SH-SY5Y (cell line): ENCODE data around the gene ACKR1.

Experiments
- GATA2 ChIP-seq: IDR thresholded peaks from 2 replicates; pipeline ENCODE4 v1.6.1; 2011; ENCODE audit warnings: mild to moderate bottlenecking, low read depth, low read length
- GATA3 ChIP-seq: IDR thresholded peaks from 2 replicates; pipeline ENCODE4 v1.6.1; 2011; ENCODE audit warnings: low read depth, mild to moderate bottlenecking, low read length, moderate library complexity

The ACKR1 gene, protein sequence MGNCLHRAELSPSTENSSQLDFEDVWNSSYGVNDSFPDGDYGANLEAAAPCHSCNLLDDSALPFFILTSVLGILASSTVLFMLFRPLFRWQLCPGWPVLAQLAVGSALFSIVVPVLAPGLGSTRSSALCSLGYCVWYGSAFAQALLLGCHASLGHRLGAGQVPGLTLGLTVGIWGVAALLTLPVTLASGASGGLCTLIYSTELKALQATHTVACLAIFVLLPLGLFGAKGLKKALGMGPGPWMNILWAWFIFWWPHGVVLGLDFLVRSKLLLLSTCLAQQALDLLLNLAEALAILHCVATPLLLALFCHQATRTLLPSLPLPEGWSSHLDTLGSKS

GRCh38 chr1:159204161-159205141 is at the start of gene ACKR1:
Gene ACKR1, plus strand, starts transcription at chr1:159204875. Its CDS starts 85 bp downstream, at chr1:159204960.
- TF ChIP-seq GATA3 (no peak), GATA2 (no peak)

DNA sequence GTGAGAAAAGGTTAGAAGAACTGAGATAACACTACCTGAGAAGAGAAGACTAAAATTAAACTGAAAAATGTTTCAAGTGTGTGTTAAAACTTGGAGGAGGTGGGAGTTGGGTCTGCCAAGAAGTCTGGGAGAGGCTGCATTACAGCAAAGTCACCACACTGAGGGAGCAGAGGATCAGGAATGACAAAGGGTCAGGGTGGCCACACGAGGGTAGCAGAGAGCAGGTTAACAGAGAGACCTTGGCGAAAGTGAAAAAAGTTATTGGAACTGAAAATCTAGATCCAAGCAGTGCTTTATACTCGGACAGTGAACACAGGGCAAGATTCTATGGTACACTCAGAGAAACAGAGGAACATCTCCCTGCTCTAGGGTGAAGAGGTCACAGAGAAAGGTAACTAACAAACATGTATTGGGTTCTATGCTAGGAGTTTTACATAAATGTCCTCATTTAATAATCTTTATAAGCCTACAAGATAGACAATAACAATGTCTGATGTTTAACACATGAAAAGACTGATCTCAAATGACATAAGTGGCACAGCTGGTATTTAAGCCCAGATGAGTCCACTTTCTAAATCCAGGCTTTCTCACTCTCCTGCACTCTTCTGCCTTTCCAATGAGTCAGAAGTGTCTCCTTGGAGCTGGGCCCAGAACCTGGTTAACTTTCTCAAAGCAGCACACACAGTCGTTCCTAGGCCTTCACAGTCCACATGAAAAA is 43.5 kb upstream of the ACKR1 start:
- TF ChIP-seq GATA3, result no peak
- no peak for TF ChIP-seq GATA2

DNA sequence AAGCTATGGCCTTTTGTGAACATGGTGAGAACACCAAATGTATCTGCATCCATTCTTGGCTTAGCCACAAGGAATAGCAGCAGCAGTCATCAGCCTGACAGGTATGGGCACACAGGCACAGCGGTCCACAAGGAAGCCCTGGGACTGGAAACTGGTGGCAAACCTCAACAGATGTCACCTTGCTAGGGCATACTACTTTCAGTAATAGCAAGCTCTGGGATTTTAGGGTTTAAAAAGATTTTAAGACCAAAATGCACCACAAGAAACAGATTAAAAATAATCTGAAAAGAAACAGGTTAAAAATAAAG is 43.0 kb upstream of the ACKR1 start:
- TF ChIP-seq GATA3, result no peak
- TF ChIP-seq GATA2, result no peak

DNA sequence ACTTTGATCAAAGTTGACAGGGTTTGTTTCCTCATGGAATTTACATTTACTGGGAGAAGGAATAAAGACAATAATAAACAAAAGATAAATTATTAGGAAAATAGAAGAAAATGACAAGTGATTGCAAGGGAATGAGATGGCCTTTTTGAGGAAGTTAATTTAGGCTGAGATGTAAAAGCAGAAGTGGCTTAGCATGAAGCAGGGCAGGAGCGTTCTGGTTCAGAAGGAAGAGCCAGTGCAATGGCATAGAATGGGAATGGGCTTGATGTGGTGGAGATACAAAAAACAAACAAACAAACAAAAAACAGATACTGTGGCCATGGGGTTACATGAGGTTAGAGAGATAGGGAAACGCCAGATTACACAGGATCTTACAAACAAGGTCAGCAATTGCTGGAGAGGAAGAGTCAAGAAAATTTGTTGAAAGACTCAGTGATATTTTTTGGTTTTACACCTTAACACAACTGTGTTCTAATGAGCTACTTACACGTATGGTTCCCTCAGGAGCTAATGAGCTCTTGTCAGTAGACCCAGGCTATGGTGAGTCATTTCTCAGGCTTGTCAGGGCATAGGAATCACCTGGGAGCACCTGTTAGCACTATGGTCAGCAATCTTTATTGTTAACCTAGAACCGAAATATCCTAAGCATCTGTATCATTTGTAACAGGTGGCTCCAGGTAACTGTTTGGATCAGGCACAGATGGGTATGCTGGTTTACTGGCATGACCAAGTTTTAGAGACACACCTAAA is 42.0 kb upstream of the ACKR1 start:
- no peak for TF ChIP-seq GATA3

- TF ChIP-seq GATA2, result no peak; the same call in 1 of the 2 replicates
Observed at GRCh38 chr1:159163614-159164228, 41.0 kb upstream of the ACKR1 start.

DNA sequence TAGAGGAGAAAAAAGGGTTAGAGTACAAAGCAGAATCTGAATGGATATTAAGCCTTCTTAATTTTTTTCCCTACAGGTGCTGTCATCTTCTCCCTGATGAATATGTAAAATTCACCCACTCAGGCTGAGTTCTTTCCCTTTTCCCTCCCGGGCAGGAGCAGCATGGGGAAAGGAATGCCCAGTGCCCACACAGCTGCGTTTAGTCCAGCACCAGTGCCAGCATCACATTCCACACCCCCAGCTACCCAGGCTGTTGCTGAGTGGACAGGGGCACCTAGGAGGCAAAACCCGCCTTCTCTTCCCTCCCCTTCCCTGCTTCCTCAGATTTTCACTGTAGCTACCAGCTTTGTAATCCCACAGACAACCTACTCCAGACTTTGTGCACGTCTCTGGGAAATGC is 36.6 kb upstream of the ACKR1 start:
- TF ChIP-seq GATA2 (no peak), GATA3 (no peak)

GRCh38 chr1:159170639-159171038 is 34.0 kb upstream of the ACKR1 start:
- TF ChIP-seq GATA2 (no peak), GATA3 (no peak)

GRCh38 chr1:159171254-159171687 is 33.4 kb upstream of the ACKR1 start, which contains the start of gene CADM3:
Gene CADM3, plus strand, starts transcription at chr1:159171615. Its CDS starts 151 bp downstream, at chr1:159171766.
- TF ChIP-seq GATA2, result no peak
- TF ChIP-seq GATA3, result no peak

DNA sequence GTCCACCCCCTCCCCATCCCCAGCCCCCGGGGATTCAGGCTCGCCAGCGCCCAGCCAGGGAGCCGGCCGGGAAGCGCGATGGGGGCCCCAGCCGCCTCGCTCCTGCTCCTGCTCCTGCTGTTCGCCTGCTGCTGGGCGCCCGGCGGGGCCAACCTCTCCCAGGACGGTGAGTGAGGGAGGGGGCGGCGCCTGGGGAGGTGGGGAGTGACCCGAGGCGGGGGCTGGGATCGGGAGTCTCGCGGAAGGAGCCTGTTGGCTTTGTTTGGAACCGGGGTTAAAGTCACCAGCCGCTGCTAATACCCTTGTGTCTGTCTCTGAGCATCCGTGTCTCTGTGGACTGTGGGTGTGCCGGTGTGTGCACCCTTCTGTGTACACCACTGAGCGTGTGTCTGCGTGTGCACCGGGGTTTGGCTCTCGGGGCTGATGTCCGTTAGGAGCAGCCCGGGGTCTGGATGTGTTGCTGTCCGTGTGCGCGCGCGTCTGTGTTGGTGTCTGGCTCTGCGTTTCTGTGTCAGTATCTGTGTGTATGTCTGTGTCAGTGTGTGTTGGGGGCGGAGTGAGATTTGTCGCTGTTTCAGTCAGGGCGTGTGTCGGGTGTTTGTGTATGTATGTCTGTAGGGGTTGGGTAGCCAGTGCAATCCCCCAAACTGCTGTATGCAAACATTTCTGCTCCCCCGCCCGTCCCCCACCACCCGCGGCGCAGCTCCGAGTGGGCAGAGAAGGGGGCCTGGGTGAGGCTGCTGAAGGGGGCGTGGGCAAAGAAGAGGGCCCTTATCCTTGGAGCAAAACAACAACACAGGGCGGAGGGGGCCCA is 32.8 kb upstream of the ACKR1 start:
- TF ChIP-seq GATA3 (no peak), GATA2 (no peak)

DNA sequence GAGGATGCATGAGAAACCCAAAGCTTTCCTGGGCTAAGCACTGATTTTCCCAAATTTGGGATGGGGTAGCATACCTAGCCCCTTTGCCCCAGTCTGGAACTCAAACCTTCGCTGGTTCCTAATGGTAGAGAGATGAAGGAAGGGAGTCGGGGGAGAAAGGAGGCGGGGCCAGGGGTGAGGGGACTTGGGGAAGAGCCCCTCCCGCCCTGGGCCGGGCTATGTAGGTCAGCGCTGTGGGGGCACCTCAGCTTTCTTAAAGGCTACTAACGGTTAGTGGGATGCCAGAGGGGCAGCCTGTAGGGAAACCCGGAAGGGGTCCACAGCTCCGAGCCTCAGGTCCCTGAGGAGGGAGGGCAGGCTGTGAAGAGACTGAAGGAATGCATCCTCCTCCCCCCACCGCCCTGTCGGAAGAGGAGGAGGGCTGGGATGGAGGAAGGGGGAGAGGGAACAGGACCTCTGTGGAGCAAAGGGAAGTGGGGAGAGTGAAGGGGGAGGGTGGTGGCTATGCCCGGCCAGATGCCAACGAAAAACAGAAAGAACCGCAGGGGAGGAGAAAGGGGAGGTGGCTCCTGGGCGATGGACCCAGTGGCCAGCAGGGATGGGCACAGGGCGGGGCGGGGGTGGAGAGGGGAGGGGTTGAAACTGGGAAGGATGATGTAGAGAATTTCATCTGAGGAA is 31.9 kb upstream of the ACKR1 start:
- TF ChIP-seq GATA3 (no peak), GATA2 (no peak)

DNA sequence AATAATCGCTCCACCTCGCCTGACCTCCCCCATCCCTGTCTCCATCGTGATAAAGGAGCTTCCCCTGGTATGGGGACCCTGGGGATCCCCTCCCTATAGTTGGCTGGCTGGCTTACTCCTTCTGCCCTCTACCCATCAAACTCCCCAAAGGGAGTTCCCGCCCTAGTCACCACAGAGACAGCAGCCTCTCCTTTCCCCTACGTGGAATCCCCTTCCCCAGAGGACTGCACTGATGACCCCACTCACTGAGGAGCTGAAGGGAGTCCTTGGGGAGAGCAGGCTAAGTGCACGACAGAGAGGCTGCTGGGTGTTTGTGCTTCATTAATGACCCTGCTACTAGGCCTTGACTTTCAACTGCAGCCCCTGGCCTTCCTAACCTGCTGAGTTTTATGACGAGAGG is 31.4 kb upstream of the ACKR1 start:
- TF ChIP-seq GATA3 (no peak), GATA2 (no peak)

- TF ChIP-seq GATA3, result no peak
- TF ChIP-seq GATA2, result no peak
Observed at GRCh38 chr1:159175571-159175970, 29.1 kb upstream of the ACKR1 start.
